NCI-H146 treated with DMSO at 0.1 percent for 48 hours (cell line): ENCODE results near the gene S100A16.
"Not testable (repeated sequence)": the region's sequence is repeated elsewhere in the genome, so short reads cannot be mapped to it uniquely, and the experiment has no call there.

Experiments
- DNase-seq: peaks from one replicate; lab custom pipeline; 2025; ENCODE audit not compliant: unreplicated experiment; lab: John Stamatoyannopoulos, UW

S100A16 gene

GRCh38 chr1:153588033-153588432 is 24.9 kb downstream of the S100A16 start:
- DNase-seq: not testable (repeated sequence)

- no peak for DNase-seq
Measured at GRCh38 chr1:153587314-153587713, 25.6 kb downstream of the S100A16 start.

DNA sequence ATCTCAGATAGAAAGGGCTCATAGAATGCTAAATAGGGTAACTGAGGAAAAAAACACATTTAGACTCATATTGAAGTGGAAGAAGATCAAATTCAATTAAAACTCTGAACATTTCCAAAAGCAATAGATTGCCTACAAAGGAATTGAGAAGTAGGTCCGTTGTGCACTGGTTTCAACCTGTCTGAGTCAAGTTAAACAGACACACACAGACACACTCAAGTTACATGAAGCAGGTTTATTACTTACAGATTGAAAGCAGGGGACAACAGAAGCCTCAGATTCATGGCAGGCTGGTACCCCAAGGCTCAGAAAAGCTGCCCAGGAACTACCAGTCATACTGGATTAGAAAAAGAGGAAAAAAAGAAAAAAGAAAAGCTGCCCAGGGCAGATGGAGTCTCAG is 26.6 kb downstream of the S100A16 start:
- no peak for DNase-seq

DNA sequence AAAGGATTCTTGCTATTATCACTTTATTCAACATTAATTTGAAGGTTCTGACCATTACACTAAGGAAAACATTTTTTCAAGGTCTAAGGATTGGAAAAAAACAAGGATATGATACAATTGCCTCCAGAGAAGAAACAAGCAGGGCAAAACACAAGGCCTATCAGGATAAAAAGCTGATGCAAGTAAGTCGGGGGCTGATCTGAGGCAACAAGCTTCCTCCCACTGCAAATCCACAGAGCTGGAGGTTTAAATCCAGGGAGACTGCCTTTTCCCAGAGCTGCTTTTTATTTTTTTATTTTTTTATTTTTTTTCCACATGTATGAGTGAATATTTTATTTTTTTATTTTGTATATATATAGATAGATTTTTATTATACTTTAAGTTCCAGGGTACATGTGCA is 27.9 kb downstream of the S100A16 start:
- DNase-seq: no peak

DNA sequence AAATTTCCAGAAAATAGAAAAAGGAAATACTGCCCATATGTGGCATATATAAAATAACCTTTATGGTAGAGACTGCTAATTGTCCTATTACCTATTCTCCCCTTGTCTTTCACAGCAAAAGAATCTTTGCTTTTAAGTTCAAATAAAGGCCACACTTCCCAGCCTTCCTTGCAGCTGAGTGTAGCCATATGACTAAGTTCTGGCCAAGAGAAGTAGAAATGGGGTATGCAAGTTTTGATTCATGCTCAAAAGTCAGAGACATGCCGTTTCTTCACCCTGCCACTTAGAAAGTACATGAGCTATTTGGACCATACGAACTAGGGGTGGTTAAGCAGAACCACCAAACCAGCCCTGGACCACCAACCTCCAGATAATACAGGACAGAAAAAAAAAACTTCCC is 29.0 kb downstream of the S100A16 start:
- DNase-seq: no peak

DNA sequence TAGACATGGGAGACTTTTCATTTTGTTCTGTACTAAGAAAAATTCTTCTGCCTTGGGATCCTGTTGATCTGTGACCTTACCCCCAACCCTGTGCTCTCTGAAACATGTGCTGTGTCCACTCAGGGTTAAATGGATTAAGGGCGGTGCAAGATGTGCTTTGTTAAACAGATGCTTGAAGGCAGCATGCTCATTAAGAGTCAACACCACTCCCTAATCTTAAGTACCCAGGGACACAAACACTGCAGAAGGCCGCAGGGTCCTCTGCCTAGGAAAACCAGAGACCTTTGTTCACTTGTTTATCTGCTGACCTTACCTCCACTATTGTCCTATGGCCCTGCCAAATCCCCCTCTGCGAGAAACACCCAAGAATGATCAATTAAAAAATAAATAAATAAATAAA is 29.4 kb downstream of the S100A16 start:
- not testable (repeated sequence) for DNase-seq

DNA sequence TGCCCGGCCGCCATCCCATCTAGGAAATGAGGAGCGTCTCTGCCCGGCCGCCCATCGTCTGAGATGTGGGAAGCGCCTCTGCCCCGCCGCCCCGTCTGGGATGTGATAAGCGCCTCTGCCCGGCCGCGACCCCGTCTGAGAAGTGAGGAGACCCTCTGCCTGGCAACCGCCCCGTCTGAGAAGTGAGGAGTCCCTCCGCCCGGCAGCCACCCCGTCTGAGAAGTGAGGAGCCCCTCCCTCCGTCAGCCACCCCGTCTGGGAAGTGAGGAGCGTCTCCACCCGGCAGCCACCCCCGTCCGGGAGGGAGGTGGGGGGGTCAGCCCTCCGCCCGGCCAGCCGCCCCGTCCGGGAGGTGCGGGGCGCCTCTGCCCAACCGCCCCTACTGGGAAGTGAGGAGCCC is 30.1 kb downstream of the S100A16 start:
- DNase-seq: not testable (repeated sequence)

GRCh38 chr1:153578936-153579335 is 34.0 kb downstream of the S100A16 start:
- no peak for DNase-seq

GRCh38 chr1:153578490-153578889 is 34.4 kb downstream of the S100A16 start:
- DNase-seq: no peak

DNA sequence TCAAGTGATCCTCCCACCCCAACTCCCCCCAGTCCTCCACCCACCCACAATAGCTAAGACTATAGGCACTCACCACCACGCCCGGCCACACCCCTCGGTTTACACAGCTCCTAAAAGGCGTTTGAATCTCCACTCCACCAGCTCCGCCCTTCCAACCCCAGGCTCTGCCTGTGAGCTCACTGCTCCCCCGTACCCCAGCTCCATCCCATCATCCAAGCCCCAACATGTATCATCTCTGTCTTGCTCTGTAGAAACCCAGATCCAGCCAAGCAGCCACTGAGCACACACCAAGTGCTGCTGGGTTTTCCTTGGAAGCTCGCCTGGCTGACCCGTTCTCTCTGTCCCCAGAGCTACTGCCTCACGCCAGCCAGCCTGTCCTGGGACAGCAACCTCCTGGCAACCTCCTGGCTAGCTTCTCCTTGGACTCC is 35.3 kb downstream of the S100A16 start:
- DNase-seq: no peak

DNA sequence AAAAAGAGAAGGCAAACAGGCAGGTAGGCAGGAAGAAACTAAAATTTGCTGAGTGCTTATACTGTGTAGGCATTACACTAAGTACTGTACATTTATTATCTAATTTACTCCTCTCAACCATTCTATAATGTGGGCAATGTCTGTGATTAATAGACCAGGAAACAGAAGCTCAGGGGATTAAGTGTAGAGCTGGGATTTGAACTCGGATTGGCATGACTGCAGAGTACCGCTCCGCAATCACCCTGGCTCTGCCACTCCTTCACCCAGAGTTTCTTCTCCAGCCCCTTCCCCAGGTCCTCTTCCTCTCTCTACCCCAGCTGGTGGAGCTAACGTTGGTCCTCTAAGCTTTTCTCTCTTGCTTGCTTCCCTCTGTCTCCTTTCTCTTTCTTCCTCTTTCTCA is 35.8 kb downstream of the S100A16 start:
- no peak for DNase-seq

GRCh38 chr1:153575497-153575896 is 37.4 kb downstream of the S100A16 start:
- DNase-seq: not testable (repeated sequence)

- not testable (repeated sequence) for DNase-seq
Measured at GRCh38 chr1:153575081-153575491, 37.9 kb downstream of the S100A16 start.

DNA sequence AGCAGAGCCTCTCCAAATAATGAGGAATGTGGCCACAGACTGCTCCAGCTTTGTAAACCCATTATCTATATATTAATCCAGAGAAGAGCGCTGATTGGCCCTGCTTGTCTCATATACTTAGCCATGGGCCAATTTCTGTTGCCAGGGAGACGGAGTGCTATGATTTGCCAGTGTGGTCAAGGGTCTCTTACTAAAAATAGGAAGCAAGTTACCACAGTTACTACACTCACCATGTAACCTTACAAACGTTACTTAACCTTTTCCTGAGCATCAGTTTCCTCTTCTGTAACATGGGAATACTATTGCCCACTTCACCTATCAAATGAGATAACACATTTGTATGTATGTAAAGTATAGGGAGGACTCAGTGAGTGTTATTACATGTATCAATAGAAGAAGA is 39.6 kb downstream of the S100A16 start:
- no peak for DNase-seq

- DNase-seq: peak; percentile 60
Measured at GRCh38 chr1:153572569-153573015, 40.3 kb downstream of the S100A16 start.

DNA sequence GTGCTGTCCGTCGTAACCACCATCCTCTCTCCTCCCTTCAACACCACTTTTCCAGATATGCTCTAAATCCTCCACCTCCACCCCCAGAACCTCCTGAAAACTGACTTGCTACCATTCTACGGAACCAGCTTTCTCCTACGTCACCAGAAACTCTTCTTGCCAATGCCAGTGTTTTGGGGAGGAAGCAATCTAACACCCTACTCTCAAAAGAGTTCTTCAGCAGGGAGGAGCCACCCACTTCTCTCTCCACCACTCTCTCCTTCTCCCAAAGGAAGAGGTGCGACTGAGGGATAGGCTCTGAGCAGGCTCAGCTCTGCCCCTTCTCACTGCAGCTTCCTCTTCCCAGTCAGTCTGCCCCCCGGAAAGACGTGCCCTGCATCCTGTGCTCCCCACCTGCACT is 41.2 kb downstream of the S100A16 start:
- no peak for DNase-seq

DNA sequence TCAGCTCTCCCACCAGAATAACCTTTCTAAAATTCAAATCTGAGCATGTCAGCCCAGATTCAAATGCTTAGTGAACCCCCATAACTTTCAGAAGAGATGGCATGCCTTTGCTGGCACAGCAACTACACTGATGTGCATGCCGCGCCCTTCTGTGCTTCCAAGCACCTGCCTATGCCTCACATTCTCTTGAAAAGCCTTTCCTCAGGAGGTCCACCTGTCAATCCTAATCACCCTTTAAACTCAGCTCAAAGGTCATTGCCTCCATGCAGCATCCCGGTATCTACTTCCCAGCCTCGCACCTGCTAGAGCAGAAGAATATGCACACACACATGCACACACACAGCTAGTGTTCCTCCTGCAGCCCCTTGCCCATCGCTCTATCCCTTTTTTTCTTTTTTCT is 42.1 kb downstream of the S100A16 start:
- peak; percentile 85 for DNase-seq

GRCh38 chr1:153569465-153569864 is 43.5 kb downstream of the S100A16 start:
- DNase-seq: no peak

DNA sequence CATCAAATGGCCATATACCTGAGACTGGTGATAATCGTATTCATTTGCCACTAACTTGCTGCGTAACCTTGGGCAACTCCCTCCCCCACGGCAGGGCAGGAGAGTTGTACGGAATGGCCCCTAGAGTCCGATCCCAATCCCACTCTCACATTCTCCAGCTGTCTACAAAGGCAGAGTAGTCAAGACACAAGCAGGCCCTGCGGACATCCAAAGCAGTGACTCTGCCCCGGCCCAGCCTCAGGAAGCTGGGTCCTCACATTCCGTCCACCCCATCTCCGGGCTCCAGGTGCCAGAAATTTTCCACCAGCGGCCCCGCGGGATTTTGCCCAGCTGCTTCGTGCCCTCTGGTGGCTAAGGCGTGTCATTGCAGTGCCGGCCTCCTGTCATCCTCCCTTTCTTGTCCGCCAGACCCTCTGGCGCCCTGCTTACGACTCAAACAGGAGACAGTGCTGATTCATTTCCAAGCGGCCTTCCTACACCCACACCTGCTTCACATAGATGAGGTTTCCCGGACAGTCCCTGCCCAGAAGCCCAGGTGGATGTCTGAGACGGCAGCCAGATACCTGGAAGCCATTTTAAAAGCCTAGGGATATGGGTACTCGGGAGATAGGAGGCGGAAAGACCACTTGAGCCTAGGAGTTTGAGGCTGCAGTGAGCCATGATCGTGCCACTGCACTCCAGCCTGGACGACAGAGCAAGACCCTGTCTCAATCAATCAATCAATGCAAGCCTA is 44.4 kb downstream of the S100A16 start:
- DNase-seq: peak; percentile 87

DNA sequence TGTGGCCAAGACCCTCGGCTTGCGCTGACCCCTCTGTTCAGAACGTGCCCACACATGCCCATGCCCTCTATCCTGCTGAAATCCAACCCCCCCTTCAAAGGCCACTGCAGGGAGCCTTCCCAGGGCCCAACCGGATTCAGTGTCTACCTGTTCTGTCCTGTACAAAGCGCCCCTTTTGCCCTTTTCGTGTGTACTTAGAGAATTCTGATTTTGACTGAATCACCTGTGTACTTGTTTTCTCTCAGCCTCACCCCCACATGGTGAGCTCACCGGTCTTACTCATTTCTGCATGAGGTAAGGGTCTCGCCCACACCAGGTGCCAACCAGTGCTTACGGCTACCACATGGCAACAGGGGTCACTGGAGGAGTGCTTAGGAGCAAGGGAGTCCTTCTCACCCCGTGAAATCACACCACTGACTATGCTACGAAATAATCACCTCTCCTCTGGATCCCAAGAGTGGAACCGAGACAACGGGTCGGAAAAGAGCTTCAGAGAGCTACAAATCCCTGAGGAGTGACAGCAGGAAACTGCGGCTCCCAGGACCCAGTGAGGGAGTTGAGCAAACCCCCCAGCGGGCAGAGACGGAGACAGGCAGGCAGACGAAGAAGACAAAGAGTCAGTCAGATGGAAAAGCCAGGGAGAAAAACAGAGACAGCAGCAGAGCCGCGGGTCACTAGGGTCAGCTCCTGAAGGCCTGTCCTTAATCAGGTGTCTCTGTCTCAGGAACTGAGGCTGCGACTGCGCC is 45.1 kb downstream of the S100A16 start:
- no peak for DNase-seq

GRCh38 chr1:153566414-153567371 is 46.2 kb downstream of the S100A16 start:
- DNase-seq: no peak
